Stimulated activated CD4-positive, alpha-beta T cell treated with anti-CD3 and anti-CD28 coated beads, Interleukin-15, amount 100 ng/mL, for 48 hours (primary cell): Measurements from ENCODE around the gene ANKRD31.
"Not testable (repeated sequence)": the region's sequence is repeated elsewhere in the genome, so short reads cannot be mapped to it uniquely, and the experiment has no call there.

Source experiments
- DNase-seq, 2 donors: peaks; one replicate each; pipeline ENCODE4 v3.0.0-alpha.2; 2020; ENCODE audit warnings: low read depth in 2 of 2

ANKRD31 gene

GRCh38 chr5:75236322-75237316 is at the start of gene ANKRD31:
Gene ANKRD31 (minus strand): TSS chr5:75236878. CDS start chr5:75236686, 192 bp downstream.
- DNase-seq: peak; percentile 72 to 81

- DNase-seq: no peak
Measured at GRCh38 chr5:75286211-75286773, 49.6 kb upstream of the ANKRD31 start.

- DNase-seq: no peak
Measured at GRCh38 chr5:75282581-75282980, 45.9 kb upstream of the ANKRD31 start.

- DNase-seq: no peak
Measured at GRCh38 chr5:75281716-75282465, 45.2 kb upstream of the ANKRD31 start.

- no peak for DNase-seq
Measured at GRCh38 chr5:75279321-75279720, 42.6 kb upstream of the ANKRD31 start.

GRCh38 chr5:75277463-75277862 is 40.8 kb upstream of the ANKRD31 start:
- no peak for DNase-seq

GRCh38 chr5:75275756-75276155 is 39.1 kb upstream of the ANKRD31 start:
- DNase-seq: no peak

- no peak for DNase-seq
Measured at GRCh38 chr5:75275147-75275546, 38.5 kb upstream of the ANKRD31 start.

- no peak for DNase-seq
Measured at GRCh38 chr5:75274486-75274885, 37.8 kb upstream of the ANKRD31 start.

GRCh38 chr5:75270605-75271004 is 33.9 kb upstream of the ANKRD31 start:
- not testable (repeated sequence) for DNase-seq

- DNase-seq: no peak
Measured at GRCh38 chr5:75265731-75266130, 29.1 kb upstream of the ANKRD31 start.

- no peak for DNase-seq
Measured at GRCh38 chr5:75262271-75262670, 25.6 kb upstream of the ANKRD31 start.

- DNase-seq: no peak
Measured at GRCh38 chr5:75260708-75261107, 24.0 kb upstream of the ANKRD31 start.

GRCh38 chr5:75250452-75250851 is 13.8 kb upstream of the ANKRD31 start:
- not testable (repeated sequence) for DNase-seq

GRCh38 chr5:75245023-75245422 is 8.3 kb upstream of the ANKRD31 start:
- DNase-seq: no peak

- DNase-seq: no peak
Measured at GRCh38 chr5:75243510-75243909, 6.8 kb upstream of the ANKRD31 start.

- DNase-seq: no peak
Measured at GRCh38 chr5:75243100-75243499, 6.4 kb upstream of the ANKRD31 start.

GRCh38 chr5:75242067-75242466 is 5.4 kb upstream of the ANKRD31 start:
- no peak for DNase-seq

- DNase-seq: no peak
Measured at GRCh38 chr5:75239681-75240080, 3.0 kb upstream of the ANKRD31 start.

- no peak for DNase-seq
Measured at GRCh38 chr5:75235711-75236110, 967 bp downstream of the ANKRD31 start.

- no peak for DNase-seq
Measured at GRCh38 chr5:75234251-75234650, 2.4 kb downstream of the ANKRD31 start.

GRCh38 chr5:75226916-75227315 is 9.8 kb downstream of the ANKRD31 start:
- no peak for DNase-seq
